ENCODE results near the gene ATP8B3.

The ATP8B3 gene

DNA sequence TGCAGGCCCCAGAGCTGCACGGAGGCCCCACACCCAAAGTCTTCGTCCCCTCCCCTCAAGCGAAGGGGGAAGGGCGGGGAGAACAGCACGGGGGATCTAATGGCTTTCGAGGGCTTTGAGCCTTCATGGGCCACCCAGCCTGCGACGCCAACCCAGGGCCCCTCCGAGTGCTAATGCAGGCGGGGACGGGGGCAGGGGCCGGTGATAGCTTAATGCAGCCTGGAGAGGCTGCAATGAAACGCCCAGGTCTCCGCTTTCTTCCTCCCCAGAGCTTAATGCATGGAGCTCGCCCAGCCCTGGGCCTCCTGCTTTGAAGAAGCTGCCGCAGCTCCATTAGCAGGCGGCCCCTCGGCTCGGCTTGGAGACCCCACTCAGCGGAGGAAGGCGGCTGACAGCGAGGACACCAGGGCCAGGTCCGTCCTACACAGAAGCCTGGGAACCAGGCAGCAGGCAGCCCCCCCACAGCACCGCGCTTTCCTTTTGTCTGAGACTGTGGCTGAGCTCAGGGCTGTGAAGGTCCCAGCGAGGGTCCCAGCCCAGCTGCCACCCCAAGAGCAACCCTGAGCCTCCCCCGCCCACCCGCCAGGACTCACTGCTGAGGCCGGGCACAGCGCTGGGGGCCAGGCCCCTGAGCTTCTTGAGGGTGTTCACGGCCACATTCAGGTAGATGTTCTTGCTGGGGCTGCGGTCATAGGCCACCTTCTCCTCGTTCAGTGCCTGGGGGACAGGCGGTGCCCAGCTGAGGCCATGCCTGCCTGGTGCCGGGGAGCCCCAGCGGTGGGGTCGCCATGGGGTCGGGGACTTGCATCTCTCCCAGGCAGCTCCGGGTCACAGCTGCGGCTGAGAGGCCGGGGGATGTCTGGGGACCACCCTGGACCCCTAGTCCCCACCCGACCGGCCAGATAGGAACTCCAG, 7.5 kb upstream of the ATP8B3 start:
- Histone ChIP-seq H3K4me3 (no peak overlapping the region), H3K27ac (no peak overlapping the region)
- TF ChIP-seq, protein P1, sequence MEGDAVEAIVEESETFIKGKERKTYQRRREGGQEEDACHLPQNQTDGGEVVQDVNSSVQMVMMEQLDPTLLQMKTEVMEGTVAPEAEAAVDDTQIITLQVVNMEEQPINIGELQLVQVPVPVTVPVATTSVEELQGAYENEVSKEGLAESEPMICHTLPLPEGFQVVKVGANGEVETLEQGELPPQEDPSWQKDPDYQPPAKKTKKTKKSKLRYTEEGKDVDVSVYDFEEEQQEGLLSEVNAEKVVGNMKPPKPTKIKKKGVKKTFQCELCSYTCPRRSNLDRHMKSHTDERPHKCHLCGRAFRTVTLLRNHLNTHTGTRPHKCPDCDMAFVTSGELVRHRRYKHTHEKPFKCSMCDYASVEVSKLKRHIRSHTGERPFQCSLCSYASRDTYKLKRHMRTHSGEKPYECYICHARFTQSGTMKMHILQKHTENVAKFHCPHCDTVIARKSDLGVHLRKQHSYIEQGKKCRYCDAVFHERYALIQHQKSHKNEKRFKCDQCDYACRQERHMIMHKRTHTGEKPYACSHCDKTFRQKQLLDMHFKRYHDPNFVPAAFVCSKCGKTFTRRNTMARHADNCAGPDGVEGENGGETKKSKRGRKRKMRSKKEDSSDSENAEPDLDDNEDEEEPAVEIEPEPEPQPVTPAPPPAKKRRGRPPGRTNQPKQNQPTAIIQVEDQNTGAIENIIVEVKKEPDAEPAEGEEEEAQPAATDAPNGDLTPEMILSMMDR (IDR thresholded peaks at IDR 0.05): no peak
- DNase-seq (ENCODE audit: low spot score): no peak

DNA sequence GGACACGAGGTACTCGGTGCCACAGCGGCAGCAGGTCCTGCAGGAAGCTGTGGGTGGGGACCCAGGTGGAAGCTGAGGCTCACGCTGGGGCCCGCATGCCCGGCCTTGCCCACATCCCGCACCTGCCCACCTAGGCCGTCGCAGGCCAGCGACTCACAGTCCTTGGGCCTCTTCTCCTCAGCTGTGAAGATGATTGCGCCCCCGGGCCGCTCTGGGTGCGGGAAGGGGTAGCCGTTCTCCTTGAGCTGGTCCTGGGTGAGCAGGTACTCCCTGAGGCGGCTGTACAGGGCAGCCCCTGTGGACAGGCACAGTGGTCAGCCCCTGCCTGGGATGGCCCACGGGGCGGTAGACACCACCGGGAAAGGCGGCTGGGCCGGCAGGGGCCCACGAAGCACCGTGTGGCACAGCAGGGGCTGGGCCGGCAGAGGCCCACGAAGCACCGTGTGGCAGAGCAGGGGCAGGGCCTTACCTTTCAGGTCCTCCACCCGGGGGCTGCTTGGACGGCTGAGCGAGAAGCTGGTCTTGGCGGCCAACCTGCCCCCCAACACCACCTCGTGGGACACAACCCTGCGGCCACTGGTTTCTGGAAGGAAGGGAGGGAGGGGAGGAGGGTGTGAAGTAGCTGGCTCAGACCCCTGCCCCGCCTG, 6.6 kb upstream of the ATP8B3 start:
- Histone ChIP-seq H3K27ac (no peak overlapping the region), H3K4me3 (no peak overlapping the region)
- TF ChIP-seq, protein P1 (IDR thresholded peaks at IDR 0.05): no peak
- no peak for DNase-seq (ENCODE audit: low spot score)

DNA sequence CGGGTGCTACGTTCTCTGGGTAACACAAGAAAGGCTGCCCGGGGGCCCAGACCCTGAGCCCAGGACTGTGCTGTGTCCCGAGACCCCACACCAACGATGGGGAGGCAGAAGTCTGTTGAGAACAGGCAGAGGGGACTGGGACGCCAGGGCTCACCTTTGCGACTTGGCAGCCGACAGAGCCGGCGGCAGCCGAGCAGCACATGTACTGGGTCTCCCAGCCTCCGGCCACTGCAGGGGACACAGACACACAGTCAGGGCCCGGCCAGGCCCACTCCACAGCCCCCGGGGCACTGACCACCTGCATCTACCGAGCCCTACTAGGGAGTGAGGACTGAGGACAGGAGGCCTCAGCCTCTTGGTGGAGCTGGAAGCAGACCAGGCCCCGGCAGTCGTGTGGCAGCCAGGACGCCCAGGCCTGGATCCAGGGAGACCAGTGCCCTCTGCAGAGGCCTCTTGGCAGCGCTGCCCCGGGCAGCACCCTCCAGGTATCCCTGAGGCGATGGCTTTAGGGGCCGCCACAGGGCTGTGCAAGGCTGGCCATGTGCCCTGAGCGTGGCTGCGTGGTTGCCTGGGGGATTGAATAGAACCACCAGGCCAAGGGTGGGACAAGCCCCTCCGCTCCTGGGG, 5.6 kb upstream of the ATP8B3 start:
- Histone ChIP-seq H3K4me3 (no peak overlapping the region), H3K27ac (no peak overlapping the region)
- TF ChIP-seq, protein P1 (IDR thresholded peaks at IDR 0.05): no peak
- DNase-seq (ENCODE audit: low spot score): no peak

DNA sequence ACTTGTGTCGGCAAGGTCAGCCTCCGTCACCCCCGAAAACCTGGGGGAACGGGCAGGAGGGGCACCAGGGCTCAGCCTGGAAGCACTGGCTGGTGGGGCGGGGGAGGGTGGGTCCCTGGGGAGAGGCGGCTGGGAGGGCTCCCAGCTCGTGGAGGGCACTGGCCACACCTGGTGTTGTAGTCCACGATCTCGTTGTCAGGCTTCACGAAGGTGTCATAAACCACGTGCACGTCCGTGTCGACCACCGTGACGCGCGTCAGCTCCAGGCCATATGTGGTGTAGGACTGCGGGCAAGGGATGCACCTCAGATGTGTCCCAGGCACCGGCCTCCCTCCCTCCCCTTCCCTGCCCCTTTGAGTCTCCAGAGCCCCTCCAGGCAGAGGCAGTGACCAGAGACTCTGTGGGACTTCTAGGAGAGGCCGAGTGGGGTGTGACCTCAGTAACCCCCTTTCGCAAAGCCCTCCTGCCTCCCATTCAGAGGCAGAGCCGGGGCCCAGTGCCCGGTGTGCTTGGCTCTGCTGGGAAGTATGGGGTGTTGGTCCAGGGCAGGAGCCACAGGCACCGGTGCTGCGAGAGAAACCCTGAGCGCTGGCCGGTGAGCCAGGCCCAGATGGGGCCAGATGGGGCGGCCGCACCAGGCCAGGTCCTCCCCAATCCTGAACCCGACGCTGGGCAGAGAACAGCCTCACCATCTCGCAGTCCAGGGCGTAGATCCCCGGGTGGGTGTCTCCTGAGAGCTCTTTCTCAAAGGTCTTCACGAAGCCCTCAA, 4.6 kb upstream of the ATP8B3 start:
- no peak overlapping the region for H3K4me3 ChIP-seq
- DNase-seq (ENCODE audit: low spot score): no peak
- no peak overlapping the region for H3K27ac ChIP-seq
- TF ChIP-seq, protein P1 (IDR thresholded peaks at IDR 0.05): no peak

DNA sequence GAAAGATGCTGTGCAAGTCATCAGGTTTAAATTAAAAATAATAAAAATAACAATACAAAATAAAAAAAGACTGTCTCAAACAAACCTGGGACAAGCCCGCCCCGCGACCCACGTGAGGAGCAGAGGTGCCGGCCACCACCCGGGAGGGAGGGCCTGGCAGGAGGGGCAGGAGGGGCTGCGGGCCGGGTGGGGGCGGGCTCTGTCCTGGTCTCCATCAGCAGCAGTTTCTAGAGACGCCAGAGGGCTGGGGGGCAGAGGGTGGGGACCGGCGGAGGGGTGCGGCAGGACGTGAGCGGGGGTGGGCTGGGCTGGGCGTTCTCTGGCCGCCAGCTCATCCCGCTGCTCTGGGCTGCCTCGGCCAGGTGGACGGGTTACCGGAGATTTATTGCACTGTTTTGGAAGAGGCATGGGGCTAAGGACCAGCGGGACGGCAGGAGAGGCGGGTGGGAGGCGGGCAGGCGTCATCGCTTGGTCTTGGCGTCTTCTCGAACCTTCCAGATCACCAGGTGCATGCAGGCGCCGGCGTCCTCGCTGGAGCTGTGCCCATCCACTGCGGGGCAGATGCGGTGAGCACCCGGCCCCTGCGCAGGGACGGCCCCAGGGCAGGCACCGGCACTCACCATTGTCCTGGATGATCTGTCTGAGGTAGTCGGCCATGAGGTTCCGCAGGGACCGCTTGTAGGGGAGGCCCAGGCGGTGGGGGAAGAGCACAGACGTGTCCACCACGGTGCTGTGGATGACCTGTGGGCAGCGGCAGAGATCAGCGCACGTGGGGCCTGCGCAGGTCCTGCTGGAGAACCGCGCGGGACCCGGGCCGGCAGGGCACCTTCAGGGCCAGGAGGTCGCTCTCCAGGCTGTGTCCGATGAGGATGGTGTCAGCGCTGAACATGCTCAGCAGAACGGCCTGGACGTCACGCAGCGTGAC, 3.8 kb upstream of the ATP8B3 start:
- H3K4me3 ChIP-seq: no peak overlapping the region
- DNase-seq (ENCODE audit: low spot score): no peak
- no peak overlapping the region for H3K27ac ChIP-seq
- TF ChIP-seq, protein P1 (IDR thresholded peaks at IDR 0.05): no peak
